ENCODE data around the gene ETS1.

Gene ETS1

GRCh38 chr11:128579798-128580504, 7.4 kb downstream of the ETS1 start:
- Histone ChIP-seq H3K9me2 (ENCODE audit: low read depth, low read length) (no peaks in the 10 kb centered on the region), H3K79me2 (ENCODE audit: insufficient read depth, low read length) (no peaks in the 10 kb centered on the region), H3K4me1 (ENCODE audit: insufficient read depth, low read length, severe bottlenecking) (peaks cover 13% of the 10 kb centered on the region), H3K27ac (ENCODE audit: low read depth, low read length, poor library complexity, severe bottlenecking) (no peak overlapping the region), H2AFZ (ENCODE audit: low read length) (no peak overlapping the region), H3K4me3 (ENCODE audit: low read depth, low read length, poor library complexity, severe bottlenecking) (no peak overlapping the region), H3K4me2 (ENCODE audit: low read length) (no peak overlapping the region), H3K9me3 (ENCODE audit: low read length) (no peaks in the 10 kb centered on the region), H4K20me1 (ENCODE audit: insufficient read depth, low read length) (no peaks in the 10 kb centered on the region), H3K36me3 (ENCODE audit: insufficient read depth, low read length) (no peaks in the 10 kb centered on the region), H3K27me3 (ENCODE audit: insufficient read depth, low read length) (no peaks in the 10 kb centered on the region), H3K9ac (ENCODE audit: low read length) (no peak overlapping the region), H3F3A (ENCODE audit: insufficient read depth, low read length) (no peaks in the 10 kb centered on the region)
- TF ChIP-seq EZH2 (IDR thresholded peaks at IDR 0.05; ENCODE audit: borderline replicate concordance, low read length) (no peak), CTCF (IDR thresholded peaks at IDR 0.05; ENCODE audit: low read length) (no peak)

GRCh38 chr11:128576555-128576954, 10.8 kb downstream of the ETS1 start:
- H3K36me3 ChIP-seq (ENCODE audit: insufficient read depth, low read length): no peaks in the 10 kb centered on the region
- H3K4me2 ChIP-seq (ENCODE audit: low read length): no peak overlapping the region
- no peaks in the 10 kb centered on the region for H3K27me3 ChIP-seq (ENCODE audit: insufficient read depth, low read length)
- no peaks in the 10 kb centered on the region for H4K20me1 ChIP-seq (ENCODE audit: insufficient read depth, low read length)
- no peaks in the 10 kb centered on the region for H3F3A ChIP-seq (ENCODE audit: insufficient read depth, low read length)
- TF ChIP-seq EZH2 (IDR thresholded peaks at IDR 0.05; ENCODE audit: borderline replicate concordance, low read length) (no peak), CTCF (IDR thresholded peaks at IDR 0.05; ENCODE audit: low read length) (no peak)
- no peak overlapping the region for H3K27ac ChIP-seq (ENCODE audit: low read depth, low read length, poor library complexity, severe bottlenecking)
- H3K4me1 ChIP-seq (ENCODE audit: insufficient read depth, low read length, severe bottlenecking): peaks cover 18% of the 10 kb centered on the region
- H2AFZ ChIP-seq (ENCODE audit: low read length): no peak overlapping the region
- H3K9me2 ChIP-seq (ENCODE audit: low read depth, low read length): no peaks in the 10 kb centered on the region
- H3K9me3 ChIP-seq (ENCODE audit: low read length): no peaks in the 10 kb centered on the region
- H3K4me3 ChIP-seq (ENCODE audit: low read depth, low read length, poor library complexity, severe bottlenecking): no peak overlapping the region
- no peak overlapping the region for H3K9ac ChIP-seq (ENCODE audit: low read length)
- no peaks in the 10 kb centered on the region for H3K79me2 ChIP-seq (ENCODE audit: insufficient read depth, low read length)

GRCh38 chr11:128575961-128576350, 11.4 kb downstream of the ETS1 start:
- TF ChIP-seq EZH2 (IDR thresholded peaks at IDR 0.05; ENCODE audit: borderline replicate concordance, low read length) (no peak), CTCF (IDR thresholded peaks at IDR 0.05; ENCODE audit: low read length) (no peak)
- no peaks in the 10 kb centered on the region for H3F3A ChIP-seq (ENCODE audit: insufficient read depth, low read length)
- no peak overlapping the region for H3K4me2 ChIP-seq (ENCODE audit: low read length)
- no peaks in the 10 kb centered on the region for H3K79me2 ChIP-seq (ENCODE audit: insufficient read depth, low read length)
- no peaks in the 10 kb centered on the region for H4K20me1 ChIP-seq (ENCODE audit: insufficient read depth, low read length)
- peaks cover 24% of the 10 kb centered on the region for H3K4me1 ChIP-seq (ENCODE audit: insufficient read depth, low read length, severe bottlenecking)
- no peak overlapping the region for H3K27ac ChIP-seq (ENCODE audit: low read depth, low read length, poor library complexity, severe bottlenecking)
- H3K9me3 ChIP-seq (ENCODE audit: low read length): no peaks in the 10 kb centered on the region
- H3K9ac ChIP-seq (ENCODE audit: low read length): no peak overlapping the region
- H2AFZ ChIP-seq (ENCODE audit: low read length): no peak overlapping the region
- no peaks in the 10 kb centered on the region for H3K9me2 ChIP-seq (ENCODE audit: low read depth, low read length)
- H3K27me3 ChIP-seq (ENCODE audit: insufficient read depth, low read length): no peaks in the 10 kb centered on the region
- no peak overlapping the region for H3K4me3 ChIP-seq (ENCODE audit: low read depth, low read length, poor library complexity, severe bottlenecking)
- H3K36me3 ChIP-seq (ENCODE audit: insufficient read depth, low read length): no peaks in the 10 kb centered on the region

Data from OCI-LY1 (cell line).